GM19043 (cell line): ENCODE measurements around the gene RPL18A.

Source experiments
- ATAC-seq: cut with Tn5 transposase; IDR thresholded peaks from one replicate; pipeline ENCODE4 v1.9.1; 2021; ENCODE audit warnings: low read depth; ENCODE audit not compliant: unreplicated experiment

RPL18A gene

DNA sequence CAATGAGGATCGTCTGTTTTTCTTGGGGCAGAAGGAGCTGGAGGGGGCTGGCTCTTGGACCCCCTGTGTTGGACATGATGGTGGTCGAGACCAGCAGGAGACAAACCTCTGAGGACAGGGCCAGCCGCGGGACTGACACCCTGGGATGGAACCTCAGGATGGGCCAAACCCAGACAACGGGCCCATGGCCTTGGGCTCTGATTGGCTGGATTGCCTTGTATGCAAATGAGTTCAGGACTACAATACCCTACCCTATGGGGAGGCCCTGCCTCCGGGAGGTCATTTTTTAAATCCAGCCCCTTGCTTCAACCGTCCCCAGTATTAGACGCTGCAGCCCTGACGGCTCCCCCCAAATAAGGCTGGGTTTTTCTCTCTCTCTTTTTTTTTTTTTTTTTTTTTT lies 34.1 kb downstream of the RPL18A start:
- ATAC-seq: no peak

DNA sequence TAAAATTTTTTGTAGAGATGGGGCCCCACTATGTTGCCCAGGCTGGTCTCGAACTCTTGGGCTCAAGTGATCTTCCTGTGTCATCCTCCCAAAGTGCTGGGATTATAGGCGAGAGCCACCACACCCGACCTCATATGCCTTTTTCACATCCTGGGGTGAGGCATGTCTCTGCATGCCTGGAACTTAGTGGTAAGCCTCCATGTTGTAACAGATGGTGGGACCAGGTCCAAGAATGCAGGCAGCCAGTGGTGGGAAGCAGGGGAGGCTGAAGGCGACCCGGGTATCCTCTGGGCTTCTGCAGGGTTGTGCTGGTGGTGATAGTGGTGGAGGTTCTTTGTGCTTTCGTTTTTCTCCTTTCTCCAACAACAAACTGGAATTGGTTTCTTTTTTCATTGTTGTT lies 43.0 kb downstream of the RPL18A start:
- ATAC-seq: no peak

DNA sequence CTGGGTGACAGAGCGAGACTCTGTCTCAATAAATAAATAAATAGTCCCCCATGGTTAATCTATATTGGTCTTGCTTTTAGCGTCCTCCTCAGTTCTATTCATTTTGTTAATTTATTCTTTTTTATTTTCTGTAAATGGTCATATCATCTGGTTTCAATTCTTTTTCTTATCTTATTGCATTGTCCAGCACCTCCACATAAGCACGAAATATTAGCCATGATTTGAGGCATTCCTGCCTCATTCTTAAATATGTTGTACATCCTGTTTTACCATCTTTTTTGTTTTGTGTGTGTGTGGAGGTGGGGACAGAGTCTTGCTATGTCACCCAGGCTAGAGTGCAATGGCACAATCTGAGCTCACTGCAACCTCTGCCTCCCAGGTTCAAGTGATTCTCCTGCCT lies 48.5 kb downstream of the RPL18A start:
- ATAC-seq: no peak

DNA sequence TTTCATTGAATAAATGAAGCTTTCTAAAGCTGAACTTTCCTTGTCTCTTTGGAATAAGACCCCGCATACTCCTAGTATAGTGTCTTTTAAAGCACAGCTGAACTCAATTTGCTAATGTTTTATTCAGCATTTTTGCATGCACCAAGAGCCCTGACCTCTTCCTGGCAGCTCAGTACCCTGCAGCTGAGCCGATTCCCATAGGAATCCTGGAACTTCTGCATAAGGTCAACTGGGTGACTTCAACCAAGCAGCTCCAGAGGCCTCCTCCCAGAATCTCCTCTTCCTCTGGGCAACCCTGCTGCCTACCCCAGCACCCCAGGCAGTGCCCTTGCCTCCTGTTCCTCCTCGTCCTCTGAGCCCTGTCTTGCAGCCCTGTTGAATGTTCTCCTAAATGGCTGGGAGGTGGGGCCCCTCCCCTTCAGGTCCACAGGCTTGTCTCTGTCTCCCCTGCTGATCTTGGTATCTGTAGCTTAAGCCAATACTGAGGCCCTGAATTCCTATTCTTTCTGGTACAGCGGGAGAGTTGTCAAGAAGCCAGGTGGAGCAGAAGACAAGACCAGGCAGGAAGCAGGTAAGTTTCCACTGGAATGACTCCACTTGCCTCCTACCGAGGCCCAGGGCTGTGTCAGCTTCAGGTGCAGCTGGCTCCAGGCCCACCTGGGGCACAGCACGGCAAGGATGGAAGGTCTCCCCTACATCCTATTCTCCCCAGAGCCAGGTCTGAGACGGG lies 49.5 kb downstream of the RPL18A start:
- ATAC-seq: no peak

DNA sequence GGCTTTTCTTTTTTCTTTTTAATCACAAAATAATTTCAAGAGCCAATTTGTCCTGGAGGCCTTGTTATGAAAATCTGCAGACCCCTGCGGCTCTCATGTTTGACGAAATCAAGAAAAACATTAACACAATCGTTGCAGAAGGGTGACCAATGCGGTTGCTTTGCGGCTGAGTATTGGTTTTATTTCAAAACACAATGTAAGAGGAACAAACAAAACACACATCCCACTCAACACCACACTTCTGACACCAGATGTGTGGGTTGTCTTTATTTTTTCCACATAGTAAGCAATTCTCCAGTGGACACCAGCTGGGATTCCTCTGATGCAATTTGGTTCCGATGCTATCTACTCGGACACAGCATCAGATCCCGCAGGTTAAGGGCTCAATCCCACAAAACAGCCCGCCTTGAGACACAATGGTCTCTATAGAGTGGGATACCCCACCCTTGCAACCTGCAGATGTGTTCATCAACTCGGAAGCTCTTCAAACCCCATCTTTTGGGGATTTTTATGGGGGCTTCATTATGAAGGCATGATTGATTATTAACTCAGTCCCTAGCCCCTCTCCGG lies 51.2 kb downstream of the RPL18A start:
- no peak for ATAC-seq
